Keratinocyte (primary cell): ENCODE measurements around the gene GRWD1. TPM values are rescaled to one million over a fixed set of nuclear protein-coding genes. Genes with fewer than 3 reads are reported as not detected.

Source experiments
- DNase-seq: peaks from one replicate; pipeline ENCODE4 v3.0.0-alpha.2; 2011; ENCODE audit warnings: low read depth, missing footprints, low spot score
- FAIRE-seq: peaks from 2 replicates; lab custom pipeline; 2011; peaks lifted over from hg19 to GRCh38; lab: Jason Lieb, UNC
- H2AFZ ChIP-seq: 2 replicates; pipeline ENCODE4 v1.6.0; 2012; ENCODE audit warnings: low read length, control low read depth, inconsistent platforms; ENCODE audit not compliant: control insufficient read depth
- H3K27ac ChIP-seq: 2 replicates; pipeline ENCODE4 v1.5.1; 2011; ENCODE audit warnings: low read length; ENCODE audit not compliant: control insufficient read depth, insufficient read depth
- H3K27me3 ChIP-seq: 3 replicates; pipeline ENCODE4 v1.6.0; 2011; ENCODE audit warnings: low read length; ENCODE audit not compliant: control insufficient read depth, insufficient read depth; ENCODE audit errors: extremely low read depth
- H3K36me3 ChIP-seq, 2 experiments: 2 replicates in 1 of 2; 3 replicates in 1 of 2; pipeline ENCODE4 v1.5.1; 2011; ENCODE audit warnings: low read length in 2 of 2, mild to moderate bottlenecking in 1 of 2; ENCODE audit not compliant: control insufficient read depth in 2 of 2, insufficient read depth in 2 of 2; ENCODE audit errors: extremely low read depth in 1 of 2
- H3K4me1 ChIP-seq: 3 replicates; pipeline ENCODE4 v1.5.1; 2011; ENCODE audit warnings: low read length; ENCODE audit not compliant: control insufficient read depth, insufficient read depth; ENCODE audit errors: extremely low read depth
- H3K4me2 ChIP-seq: 3 replicates; pipeline ENCODE4 v1.6.0; 2011; ENCODE audit warnings: low read depth, low read length; ENCODE audit not compliant: control insufficient read depth, insufficient read depth; ENCODE audit errors: extremely low read depth
- H3K4me3 ChIP-seq, 3 experiments: fragments of 200-600 bp in 1 of 3; sonication (generic) in 1 of 3; 2 replicates in 2 of 3; 3 replicates in 1 of 3; pipeline ENCODE4 v1.5.1; 2011 to 2016; ENCODE audit warnings: low read length in 3 of 3, mild to moderate bottlenecking in 3 of 3, control low read depth in 2 of 3, inconsistent platforms in 1 of 3, low read depth in 1 of 3, mixed read lengths in 1 of 3, mixed run types in 1 of 3, moderate library complexity in 1 of 3; ENCODE audit not compliant: control insufficient read depth in 2 of 3, insufficient read depth in 2 of 3; ENCODE audit errors: extremely low read depth in 1 of 3
- H3K79me2 ChIP-seq: 2 replicates; pipeline ENCODE4 v1.6.0; 2012; ENCODE audit warnings: low read length; ENCODE audit not compliant: control insufficient read depth, insufficient read depth
- H3K9ac ChIP-seq: 3 replicates; pipeline ENCODE4 v1.6.0; 2011; ENCODE audit warnings: low read length; ENCODE audit not compliant: control insufficient read depth, insufficient read depth; ENCODE audit errors: extremely low read depth
- H3K9me1 ChIP-seq: 3 replicates; pipeline ENCODE4 v1.6.0; 2011; ENCODE audit warnings: low read length; ENCODE audit not compliant: control insufficient read depth, insufficient read depth; ENCODE audit errors: extremely low read depth
- H3K9me3 ChIP-seq: 2 replicates; pipeline ENCODE4 v1.5.1; 2012; ENCODE audit warnings: low read depth, low read length; ENCODE audit not compliant: control insufficient read depth
- H4K20me1 ChIP-seq: 3 replicates; pipeline ENCODE4 v1.6.0; 2011; ENCODE audit warnings: low read length; ENCODE audit not compliant: control insufficient read depth, insufficient read depth; ENCODE audit errors: extremely low read depth
- EZH2 ChIP-seq: IDR thresholded peaks from one replicate; pipeline ENCODE4 v1.6.1; 2012; ENCODE audit warnings: inconsistent platforms, mild to moderate bottlenecking, low read length, moderate library complexity
- dilution Hi-C: fragments of 300-500 bp; cut with MboI; formaldehyde crosslinking; loops from one replicate; pipeline ENCODE4 v1.7.0; 2020; ENCODE audit warnings: low sequenced_read_pairs; ENCODE audit not compliant: extremely low pct_ligation_motif_present
- polyA plus RNA-seq, 5 experiments: library from polyadenylated mRNA; depleted of rRNA in 3 of 5; stranded (reverse) in 3 of 5; stranded (forward) in 1 of 5; unstranded in 1 of 5; fragments of >200 nt; gene quantifications; 1 replicate in 1 of 5; 2 replicates in 3 of 5; 3 replicates in 1 of 5; pipeline versions ENCODE4 v1.2.1 to v1.2.3, GENCODE V29; 2011 to 2012; ENCODE audit warnings: missing spikeins in 2 of 5, low read depth in 1 of 5, low replicate concordance in 1 of 5
- TF ChIP-seq, protein P1 (sequence below), 3 experiments: IDR thresholded peaks in 1 of 3; conservative IDR thresholded peaks in 1 of 3; optimal IDR thresholded peaks in 1 of 3; 2 replicates in 2 of 3; 3 replicates in 1 of 3; pipeline versions ENCODE3 to v1.5.1; 2011; ENCODE audit warnings: low read length in 3 of 3, mild to moderate bottlenecking in 3 of 3, moderate library complexity in 2 of 3, control low read depth in 1 of 3, inconsistent platforms in 1 of 3; ENCODE audit not compliant: insufficient read depth in 2 of 3; ENCODE audit errors: extremely low read depth in 1 of 3

The GRWD1 gene
- polyA plus RNA-seq, 1 donor (not counting 4 experiments of a cell fraction or from before 2014, with no cell fraction given) = 26.1 TPM

DNA sequence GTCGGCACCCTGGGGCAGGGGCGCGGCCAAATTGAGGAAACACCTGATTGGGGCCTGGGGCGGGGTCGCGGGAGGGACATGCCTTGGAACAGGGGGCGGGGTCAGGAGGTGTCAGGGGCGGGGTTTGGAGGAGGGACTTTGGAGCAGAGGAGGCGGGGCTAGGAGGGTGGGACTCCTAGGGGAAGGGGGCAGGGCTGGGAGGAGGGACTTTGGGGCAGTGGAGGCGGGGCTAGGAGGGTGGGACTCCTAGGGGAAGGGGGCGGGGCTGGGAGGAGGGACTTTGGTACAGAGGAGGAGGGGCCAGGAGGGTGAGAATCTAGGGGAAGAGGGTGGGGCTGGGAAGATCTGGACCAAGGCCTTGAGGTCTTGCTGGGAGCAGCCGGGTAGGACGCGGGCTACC lies 30.4 kb upstream of the GRWD1 start:
- no peaks in the 10 kb centered on the region for H3K79me2 ChIP-seq
- TF ChIP-seq, protein P1, sequence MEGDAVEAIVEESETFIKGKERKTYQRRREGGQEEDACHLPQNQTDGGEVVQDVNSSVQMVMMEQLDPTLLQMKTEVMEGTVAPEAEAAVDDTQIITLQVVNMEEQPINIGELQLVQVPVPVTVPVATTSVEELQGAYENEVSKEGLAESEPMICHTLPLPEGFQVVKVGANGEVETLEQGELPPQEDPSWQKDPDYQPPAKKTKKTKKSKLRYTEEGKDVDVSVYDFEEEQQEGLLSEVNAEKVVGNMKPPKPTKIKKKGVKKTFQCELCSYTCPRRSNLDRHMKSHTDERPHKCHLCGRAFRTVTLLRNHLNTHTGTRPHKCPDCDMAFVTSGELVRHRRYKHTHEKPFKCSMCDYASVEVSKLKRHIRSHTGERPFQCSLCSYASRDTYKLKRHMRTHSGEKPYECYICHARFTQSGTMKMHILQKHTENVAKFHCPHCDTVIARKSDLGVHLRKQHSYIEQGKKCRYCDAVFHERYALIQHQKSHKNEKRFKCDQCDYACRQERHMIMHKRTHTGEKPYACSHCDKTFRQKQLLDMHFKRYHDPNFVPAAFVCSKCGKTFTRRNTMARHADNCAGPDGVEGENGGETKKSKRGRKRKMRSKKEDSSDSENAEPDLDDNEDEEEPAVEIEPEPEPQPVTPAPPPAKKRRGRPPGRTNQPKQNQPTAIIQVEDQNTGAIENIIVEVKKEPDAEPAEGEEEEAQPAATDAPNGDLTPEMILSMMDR (optimal IDR thresholded peaks at IDR 0.05 in 1 of 3, IDR thresholded peaks at IDR 0.05 in 1 of 3, conservative IDR thresholded peaks at IDR 0.05 in 1 of 3; ENCODE audit: extremely low read depth in 1 of 3, insufficient read depth in 2 of 3, low read length in 3 of 3) = no peak
- no peak for TF ChIP-seq EZH2
- no peaks in the 10 kb centered on the region for H3K27me3 ChIP-seq
- FAIRE-seq (no peak), DNase-seq (no peak)
- no peak overlapping the region for H2AFZ ChIP-seq
- no peak overlapping the region for H3K9ac ChIP-seq
- H3K4me2 ChIP-seq = no peak overlapping the region
- H3K9me1 ChIP-seq = no peaks in the 10 kb centered on the region
- H3K4me3 ChIP-seq = no peak overlapping the region
- dilution Hi-C loops = no loop called here
- H3K9me3 ChIP-seq = no peaks in the 10 kb centered on the region
- H3K36me3 ChIP-seq = no peaks in the 10 kb centered on the region
- no peaks in the 10 kb centered on the region for H4K20me1 ChIP-seq
- H3K27ac ChIP-seq = no peak overlapping the region
- H3K4me1 ChIP-seq = peaks cover 8% of the 10 kb centered on the region

DNA sequence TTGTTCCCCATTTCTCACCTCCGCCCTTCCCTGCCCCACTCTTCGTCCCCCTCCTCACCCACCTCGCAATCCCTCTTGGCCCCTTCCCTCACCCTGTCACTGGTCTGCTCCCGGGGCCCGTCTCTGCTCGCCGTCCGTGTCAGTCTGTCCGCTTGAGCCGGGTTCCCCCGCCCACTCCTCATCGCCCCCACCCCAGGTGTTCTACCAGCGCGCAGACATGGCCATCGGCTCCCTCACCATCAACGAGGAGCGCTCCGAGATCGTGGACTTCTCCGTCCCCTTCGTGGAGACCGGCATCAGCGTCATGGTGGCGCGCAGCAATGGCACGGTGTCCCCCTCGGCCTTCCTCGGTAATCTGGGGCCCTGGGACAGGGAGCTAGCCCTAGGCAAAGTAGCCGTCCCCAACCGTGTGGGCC lies 30.0 kb upstream of the GRWD1 start:
- Histone ChIP-seq H3K9me1 (no peaks in the 10 kb centered on the region), H3K9me3 (no peaks in the 10 kb centered on the region), H4K20me1 (no peaks in the 10 kb centered on the region), H3K4me1 (peaks cover 8% of the 10 kb centered on the region), H3K27ac (no peak overlapping the region), H3K4me2 (no peak overlapping the region), H3K79me2 (no peaks in the 10 kb centered on the region), H3K9ac (no peak overlapping the region), H3K4me3 (no peak overlapping the region), H3K27me3 (no peaks in the 10 kb centered on the region), H3K36me3 (no peaks in the 10 kb centered on the region), H2AFZ (no peak overlapping the region)
- TF ChIP-seq EZH2 = no peak
- TF ChIP-seq, protein P1 (optimal IDR thresholded peaks at IDR 0.05 in 1 of 3, IDR thresholded peaks at IDR 0.05 in 1 of 3, conservative IDR thresholded peaks at IDR 0.05 in 1 of 3; ENCODE audit: extremely low read depth in 1 of 3, insufficient read depth in 2 of 3, low read length in 3 of 3) = no peak
- FAIRE-seq (no peak), DNase-seq (no peak)
- dilution Hi-C loops = no loop called here
